ENCODE data around the gene SMC1B. TPM values are rescaled to one million over a fixed set of nuclear protein-coding genes. Genes with fewer than 3 reads are reported as not detected.
"Not testable (repeated sequence)": the region's sequence is repeated elsewhere in the genome, so short reads cannot be mapped to it uniquely, and the experiment has no call there.

Gene SMC1B
- total and polyA plus RNA-seq, 8 donors: 0.10 to 0.35 (median 0.16) TPM

GRCh38 chr22:45444168-45444567 lies 30.8 kb upstream of the SMC1B start:
- DNase-seq (no peak), ATAC-seq (no peak)
- H3K9me3 ChIP-seq: no peaks in the 10 kb centered on the region
- H3K4me1 ChIP-seq: no peaks in the 10 kb centered on the region
- H3K27ac ChIP-seq: no peak overlapping the region
- no peaks in the 10 kb centered on the region for H3K36me3 ChIP-seq
- no peak overlapping the region for H3K4me3 ChIP-seq
- intact Hi-C loops (cut with DNase I): loop anchor here in 1 of 2 donors (5.0 kb wide), 1 partner anchor 108 kb away; no protein-coding TSS in a partner anchor
- peaks cover 0 to 15% of the 10 kb centered on the region in 2 donors for H3K27me3 ChIP-seq
- TF ChIP-seq, protein P1, sequence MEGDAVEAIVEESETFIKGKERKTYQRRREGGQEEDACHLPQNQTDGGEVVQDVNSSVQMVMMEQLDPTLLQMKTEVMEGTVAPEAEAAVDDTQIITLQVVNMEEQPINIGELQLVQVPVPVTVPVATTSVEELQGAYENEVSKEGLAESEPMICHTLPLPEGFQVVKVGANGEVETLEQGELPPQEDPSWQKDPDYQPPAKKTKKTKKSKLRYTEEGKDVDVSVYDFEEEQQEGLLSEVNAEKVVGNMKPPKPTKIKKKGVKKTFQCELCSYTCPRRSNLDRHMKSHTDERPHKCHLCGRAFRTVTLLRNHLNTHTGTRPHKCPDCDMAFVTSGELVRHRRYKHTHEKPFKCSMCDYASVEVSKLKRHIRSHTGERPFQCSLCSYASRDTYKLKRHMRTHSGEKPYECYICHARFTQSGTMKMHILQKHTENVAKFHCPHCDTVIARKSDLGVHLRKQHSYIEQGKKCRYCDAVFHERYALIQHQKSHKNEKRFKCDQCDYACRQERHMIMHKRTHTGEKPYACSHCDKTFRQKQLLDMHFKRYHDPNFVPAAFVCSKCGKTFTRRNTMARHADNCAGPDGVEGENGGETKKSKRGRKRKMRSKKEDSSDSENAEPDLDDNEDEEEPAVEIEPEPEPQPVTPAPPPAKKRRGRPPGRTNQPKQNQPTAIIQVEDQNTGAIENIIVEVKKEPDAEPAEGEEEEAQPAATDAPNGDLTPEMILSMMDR (IDR thresholded peaks at IDR 0.05): no peak

- DNase-seq (no peak), ATAC-seq (no peak)
- Histone ChIP-seq H3K27ac (no peak overlapping the region), H3K9me3 (no peaks in the 10 kb centered on the region), H3K27me3 (peaks cover 0 to 15% of the 10 kb centered on the region in 2 donors), H3K4me3 (no peak overlapping the region), H3K36me3 (no peaks in the 10 kb centered on the region), H3K4me1 (no peaks in the 10 kb centered on the region)
- TF ChIP-seq, protein P1 (IDR thresholded peaks at IDR 0.05): no peak
- intact Hi-C loops (cut with DNase I): loop anchor here in 1 of 2 donors (5.0 kb wide), 1 partner anchor 110 kb away; no protein-coding TSS in a partner anchor
Measured at GRCh38 chr22:45442116-45442515, 28.7 kb upstream of the SMC1B start.

- intact Hi-C loops (cut with DNase I): loop anchor here in 1 of 2 donors (5.0 kb wide), 1 partner anchor 111 kb away; no protein-coding TSS in a partner anchor
- TF ChIP-seq, protein P1 (IDR thresholded peaks at IDR 0.05): peak; percentile 40 to 43
- ATAC-seq: peak; percentile 93
- Histone ChIP-seq H3K36me3 (no peaks in the 10 kb centered on the region), H3K4me1 (peaks cover 0 to under 1% of the 10 kb centered on the region in 2 donors), H3K9me3 (no peaks in the 10 kb centered on the region), H3K27ac (no peak overlapping the region), H3K4me3 (no peak overlapping the region), H3K27me3 (peaks cover 0 to 15% of the 10 kb centered on the region in 2 donors)
- peak in 2 of 4 donors; percentile 30 to 75 for DNase-seq
Measured at GRCh38 chr22:45441138-45441537, 27.7 kb upstream of the SMC1B start.

GRCh38 chr22:45440688-45441087 lies 27.3 kb upstream of the SMC1B start:
- H3K4me3 ChIP-seq, DNase-seq, H3K36me3 ChIP-seq, H3K27ac ChIP-seq, ATAC-seq, H3K9me3 ChIP-seq, H3K4me1 ChIP-seq: not testable (repeated sequence)
- peaks cover 0 to 15% of the 10 kb centered on the region in 2 donors for H3K27me3 ChIP-seq
- intact Hi-C loops (cut with DNase I): loop anchor here in 1 of 2 donors (5.0 kb wide), 1 partner anchor 112 kb away; no protein-coding TSS in a partner anchor

DNA sequence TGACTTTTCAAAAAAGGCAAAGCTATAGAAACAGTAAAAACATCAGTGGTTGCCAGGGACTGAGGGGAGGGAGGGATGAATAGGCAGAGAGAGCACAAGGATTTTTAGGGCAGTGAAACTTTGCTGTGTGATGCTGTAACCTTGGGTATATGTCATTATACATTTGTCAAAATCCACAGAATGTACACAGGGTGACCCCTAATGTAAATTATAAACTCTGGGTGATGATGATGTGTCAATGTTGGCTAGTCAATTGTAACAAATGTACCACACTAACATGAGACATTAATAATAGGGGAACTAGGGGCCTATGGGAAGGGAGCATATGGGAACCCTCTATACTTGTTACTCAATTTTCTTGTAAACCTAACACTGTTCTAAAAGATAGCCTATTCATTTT lies 24.9 kb upstream of the SMC1B start:
- no peak for ATAC-seq
- TF ChIP-seq, protein P1 (IDR thresholded peaks at IDR 0.05): no peak

GRCh38 chr22:45436871-45437517 lies 23.6 kb upstream of the SMC1B start:
- ATAC-seq; H3K4me3 ChIP-seq; H3K27ac ChIP-seq; H3K9me3 ChIP-seq; H3K36me3 ChIP-seq; intact Hi-C loops (cut with DNase I); DNase-seq: not testable (repeated sequence)
- Histone ChIP-seq H3K27me3 (peaks cover 0 to 15% of the 10 kb centered on the region in 2 donors), H3K4me1 (peaks cover 3 to 13% of the 10 kb centered on the region in 2 donors)

More for the DNA sequence above, 24.9 kb upstream of the SMC1B start:
- H3K4me1 ChIP-seq: peaks cover 3 to 13% of the 10 kb centered on the region in 2 donors
- H3K4me3 ChIP-seq: no peak overlapping the region
- no peak overlapping the region for H3K27ac ChIP-seq
- no peaks in the 10 kb centered on the region for H3K9me3 ChIP-seq
- no peaks in the 10 kb centered on the region for H3K36me3 ChIP-seq
- DNase-seq: peak in 2 of 4 donors; percentile 87 to 90
- intact Hi-C loops (cut with DNase I): no loop called here
- H3K27me3 ChIP-seq: peaks cover 0 to 15% of the 10 kb centered on the region in 2 donors
